ENCODE measurements around the gene GTPBP8.

Gene GTPBP8

GRCh38 chr3:112990672-112991602, at the start of gene GTPBP8:
Gene GTPBP8 (plus strand): TSS chr3:112990984. CDS start chr3:112991000, 16 bp downstream.
- DNase-seq (ENCODE audit: low spot score): peak; percentile 96

GRCh38 chr3:112948346-112948838, 42.4 kb upstream of the GTPBP8 start:
- no peak for DNase-seq (ENCODE audit: low spot score)

GRCh38 chr3:112956351-112956750, 34.4 kb upstream of the GTPBP8 start:
- DNase-seq (ENCODE audit: low spot score): no peak

- DNase-seq (ENCODE audit: low spot score): no peak
Measured at GRCh38 chr3:112958811-112959560, 31.8 kb upstream of the GTPBP8 start.

GRCh38 chr3:112963683-112964082, 27.1 kb upstream of the GTPBP8 start:
- no peak for DNase-seq (ENCODE audit: low spot score)

GRCh38 chr3:112965656-112966055, 25.1 kb upstream of the GTPBP8 start:
- DNase-seq (ENCODE audit: low spot score): no peak

GRCh38 chr3:112966633-112967032, 24.2 kb upstream of the GTPBP8 start:
- DNase-seq (ENCODE audit: low spot score): no peak

GRCh38 chr3:112967425-112967824, 23.4 kb upstream of the GTPBP8 start:
- no peak for DNase-seq (ENCODE audit: low spot score)

GRCh38 chr3:112967828-112968227, 23.0 kb upstream of the GTPBP8 start:
- DNase-seq (ENCODE audit: low spot score): no peak

GRCh38 chr3:112972158-112972557, 18.6 kb upstream of the GTPBP8 start:
- DNase-seq (ENCODE audit: low spot score): no peak

- no peak for DNase-seq (ENCODE audit: low spot score)
Measured at GRCh38 chr3:112973325-112974177, 17.2 kb upstream of the GTPBP8 start.

GRCh38 chr3:112974178-112974517, 16.6 kb upstream of the GTPBP8 start:
- DNase-seq (ENCODE audit: low spot score): no peak

- no peak for DNase-seq (ENCODE audit: low spot score)
Measured at GRCh38 chr3:112974894-112975293, 15.9 kb upstream of the GTPBP8 start, which contains the start of gene CD200R1. Gene CD200R1 (minus strand): TSS chr3:112975103. CDS start chr3:112974857, 246 bp downstream.

GRCh38 chr3:112976001-112976400, 14.8 kb upstream of the GTPBP8 start:
- DNase-seq (ENCODE audit: low spot score): no peak

GRCh38 chr3:112976953-112977352, 13.8 kb upstream of the GTPBP8 start:
- no peak for DNase-seq (ENCODE audit: low spot score)

GRCh38 chr3:112979244-112979832, 11.4 kb upstream of the GTPBP8 start:
- DNase-seq (ENCODE audit: low spot score): peak; percentile 26

GRCh38 chr3:112980080-112980479, 10.7 kb upstream of the GTPBP8 start:
- DNase-seq (ENCODE audit: low spot score): no peak

- no peak for DNase-seq (ENCODE audit: low spot score)
Measured at GRCh38 chr3:112982710-112983109, 8.1 kb upstream of the GTPBP8 start.

- DNase-seq (ENCODE audit: low spot score): no peak
Measured at GRCh38 chr3:112984485-112984884, 6.3 kb upstream of the GTPBP8 start.

- DNase-seq (ENCODE audit: low spot score): no peak
Measured at GRCh38 chr3:112987710-112988334, 3.0 kb upstream of the GTPBP8 start.

- DNase-seq (ENCODE audit: low spot score): no peak
Measured at GRCh38 chr3:112995800-112996199, 5.0 kb downstream of the GTPBP8 start.

Measured in SW480 (cell line).